OCI-M2 (cell line): ENCODE measurements around the gene DMTF1.

Experiments used
- DNase-seq: peaks from one replicate; lab custom pipeline; 2025; ENCODE audit not compliant: unreplicated experiment; lab: John Stamatoyannopoulos, UW

DMTF1 gene

DNA sequence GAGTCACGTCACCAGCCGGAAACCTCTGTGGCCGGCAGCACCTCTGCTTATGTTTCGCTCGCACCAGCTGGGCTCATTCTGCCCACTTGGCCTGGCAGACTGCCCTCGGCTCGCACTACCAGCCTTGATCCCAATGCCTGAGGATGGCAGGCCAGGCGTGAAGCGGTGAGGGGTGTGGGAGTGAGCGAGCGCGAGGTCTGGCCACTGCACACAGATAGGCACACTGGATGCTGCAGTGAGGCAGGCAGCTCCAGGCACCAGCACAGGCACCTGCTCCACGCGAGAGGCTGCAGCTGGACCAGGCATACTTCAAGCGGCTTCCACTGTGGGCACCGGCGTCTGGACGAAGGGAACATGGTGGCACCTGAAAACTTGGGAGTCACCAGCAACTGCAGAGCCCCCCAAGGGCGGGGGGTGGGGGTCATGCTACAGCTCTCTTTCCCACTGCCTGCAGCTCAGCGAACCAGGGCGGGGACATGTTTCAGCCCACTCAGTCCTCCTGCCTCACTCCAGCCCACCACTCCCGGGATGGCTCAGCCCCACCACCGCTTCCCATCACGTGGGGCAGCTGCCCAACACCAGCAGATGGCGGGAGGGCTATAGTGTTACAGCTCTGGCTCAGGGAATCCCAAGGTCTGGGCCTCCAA, 5.4 kb upstream of the DMTF1 start:
- no peak for DNase-seq

DNA sequence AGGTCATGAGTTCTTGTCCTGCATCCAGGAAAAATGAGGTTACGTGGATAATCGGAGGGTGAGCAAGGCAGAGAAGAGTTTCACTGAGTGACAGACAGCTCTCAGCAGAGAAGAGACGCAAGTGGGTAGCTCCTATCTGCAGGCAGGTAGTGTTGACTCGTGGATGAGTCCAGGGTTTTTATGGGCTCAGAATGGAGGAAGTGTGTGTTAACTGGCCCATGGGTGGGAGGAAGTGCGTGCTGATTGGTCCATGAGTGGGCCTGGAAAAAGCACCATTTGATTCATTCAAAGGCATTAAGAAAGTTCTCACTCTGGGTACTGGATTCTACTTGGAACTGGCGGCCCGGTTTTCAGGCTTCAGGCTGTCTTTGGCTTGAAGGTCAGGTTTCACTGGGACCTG, 4.8 kb upstream of the DMTF1 start:
- no peak for DNase-seq

DNA sequence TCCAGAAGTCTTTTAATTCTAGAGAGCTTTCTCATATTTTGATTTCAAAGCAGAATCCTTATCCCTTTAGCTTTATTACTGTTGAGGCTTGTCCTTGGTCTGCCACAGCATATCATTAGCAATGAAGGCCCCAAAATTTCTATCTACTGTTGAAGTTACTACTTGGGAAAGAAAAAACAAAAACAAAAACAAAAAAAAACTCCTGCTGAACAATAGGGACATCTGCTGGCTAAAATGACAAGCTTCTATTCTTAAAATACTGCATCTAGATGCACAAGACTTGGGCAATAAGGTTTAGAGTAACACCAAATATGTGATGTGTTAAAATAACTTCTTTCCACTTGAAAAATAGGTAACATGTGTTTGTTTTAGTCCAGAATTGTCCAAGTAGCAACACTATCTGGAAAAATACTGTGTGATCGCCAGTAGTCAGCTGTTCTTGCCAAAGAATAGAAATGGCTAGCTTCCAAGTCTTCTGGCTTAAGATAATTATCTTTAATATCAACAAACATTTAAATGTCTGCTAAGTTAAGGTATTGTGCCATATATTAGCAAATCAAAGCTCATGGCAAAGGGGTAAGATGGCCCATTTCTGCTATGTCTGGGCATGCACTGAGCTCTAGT, 3.8 kb upstream of the DMTF1 start:
- no peak for DNase-seq

DNA sequence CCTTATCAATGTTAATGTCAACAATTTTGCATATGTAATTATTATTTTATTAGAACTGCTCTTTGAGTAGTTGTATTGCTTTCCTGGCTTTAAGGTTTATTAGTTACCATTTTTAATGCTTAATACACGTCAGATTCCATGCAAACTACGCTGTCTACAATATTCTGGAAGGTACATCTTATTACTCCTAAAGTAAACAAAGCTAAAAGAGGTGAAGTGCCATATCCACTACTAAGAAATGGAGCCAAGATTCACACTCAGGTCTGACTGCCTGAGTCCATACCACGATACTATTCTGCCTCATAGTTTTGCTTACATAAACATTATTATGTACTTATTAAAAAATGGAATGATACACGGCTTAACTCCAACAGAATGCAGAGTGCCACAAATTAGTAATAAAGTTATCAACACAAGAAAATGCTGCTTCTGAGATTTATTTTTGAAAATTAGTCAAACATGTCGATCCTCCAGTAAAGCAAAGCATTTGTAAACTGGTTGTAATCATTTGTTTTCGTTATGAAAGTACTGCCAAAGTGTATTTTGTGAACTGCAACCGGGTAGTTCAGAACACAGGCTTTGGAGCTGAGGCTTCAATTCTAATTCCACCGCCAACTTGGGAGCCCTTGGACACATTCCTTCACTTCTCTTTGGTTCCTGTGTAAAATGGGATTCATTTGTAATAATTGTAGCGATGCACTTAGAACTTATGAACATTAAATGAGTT, 1.1 kb upstream of the DMTF1 start:
- no peak for DNase-seq

GRCh38 chr7:87151729-87152111, 533 bp upstream of the DMTF1 start:
- DNase-seq = no peak

- no peak for DNase-seq
Observed at GRCh38 chr7:87152897-87153641, 816 bp downstream of the DMTF1 start.

DNA sequence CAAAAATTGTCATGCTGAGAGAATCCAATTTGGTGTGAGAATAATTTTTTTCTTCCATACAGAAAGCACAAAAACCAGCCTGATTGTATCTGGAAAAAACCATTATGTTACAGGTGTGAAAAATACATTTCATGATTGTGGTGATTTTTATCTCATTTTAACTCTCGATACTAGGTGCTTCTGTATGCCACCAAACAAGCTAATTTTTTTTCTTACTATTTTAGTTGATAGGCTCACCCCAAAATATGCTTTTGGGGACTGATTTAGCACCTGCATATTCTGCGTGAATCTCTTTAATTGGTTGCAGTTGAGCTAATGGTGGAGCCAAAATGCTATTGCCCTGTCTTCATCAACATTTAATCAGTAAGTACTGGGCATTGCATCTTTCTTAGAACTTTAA, 1.9 kb downstream of the DMTF1 start:
- no peak for DNase-seq

DNA sequence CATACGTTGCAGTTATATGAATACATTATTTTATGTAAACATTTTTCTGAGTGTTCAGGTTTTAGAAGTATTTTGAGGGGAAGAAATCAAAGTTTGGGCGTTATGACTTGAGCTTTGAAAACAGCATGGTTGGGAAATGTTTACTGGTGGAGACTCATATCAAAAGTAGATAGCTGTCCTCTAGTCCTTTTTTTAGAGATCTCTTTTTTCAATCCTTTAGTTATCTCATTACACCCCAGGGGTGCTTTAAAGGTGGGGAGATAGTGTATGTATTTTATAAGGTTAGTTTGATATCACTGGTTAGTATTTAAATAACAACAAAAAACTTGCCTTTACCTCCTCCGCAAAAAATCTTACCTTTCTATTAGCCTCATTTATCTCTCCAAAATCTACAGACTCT, 2.3 kb downstream of the DMTF1 start:
- no peak for DNase-seq

DNA sequence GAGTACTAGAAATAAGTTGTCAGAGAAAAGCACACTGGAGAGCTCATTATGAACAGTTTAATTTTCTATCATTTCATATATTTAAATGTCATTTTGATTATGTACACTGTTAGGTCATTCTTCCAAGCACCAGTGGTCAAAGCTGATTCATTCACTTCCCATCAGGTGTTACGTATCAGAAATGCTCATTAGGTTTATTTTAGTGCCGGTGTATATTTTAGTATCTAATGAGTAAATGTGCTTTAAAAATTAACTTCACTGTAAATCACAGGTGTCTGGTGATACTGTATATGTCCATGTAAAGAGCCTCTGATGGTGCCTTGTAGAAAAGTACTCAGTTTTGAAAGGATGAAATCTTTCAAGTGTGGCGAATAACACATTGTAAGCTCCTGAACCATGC, 3.5 kb downstream of the DMTF1 start:
- no peak for DNase-seq

- no peak for DNase-seq
Observed at GRCh38 chr7:87156709-87157108, 4.5 kb downstream of the DMTF1 start.

GRCh38 chr7:87159538-87159937, 7.3 kb downstream of the DMTF1 start:
- no peak for DNase-seq

DNA sequence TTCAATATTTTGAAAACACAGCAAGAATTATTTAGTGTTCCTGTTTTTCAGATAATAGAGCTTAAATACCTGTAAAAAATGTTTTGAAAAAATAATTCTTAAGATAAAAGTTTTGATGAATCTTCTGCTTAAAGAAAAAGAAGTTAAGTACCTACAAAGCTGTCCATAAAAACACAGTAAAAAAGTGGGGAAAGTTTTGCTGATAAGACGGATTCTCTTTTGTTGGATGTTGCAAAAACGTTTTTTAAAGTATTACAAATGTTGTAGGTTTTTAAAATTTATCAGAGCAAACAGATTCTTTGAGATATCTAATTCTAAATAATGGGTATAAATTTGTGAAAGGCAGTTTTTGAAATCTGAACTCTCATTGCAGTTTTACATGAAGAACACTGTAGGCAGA, 12.2 kb downstream of the DMTF1 start:
- DNase-seq = no peak

GRCh38 chr7:87170828-87171227, 18.6 kb downstream of the DMTF1 start:
- no peak for DNase-seq

- no peak for DNase-seq
Observed at GRCh38 chr7:87171282-87171934, 19.2 kb downstream of the DMTF1 start.

DNA sequence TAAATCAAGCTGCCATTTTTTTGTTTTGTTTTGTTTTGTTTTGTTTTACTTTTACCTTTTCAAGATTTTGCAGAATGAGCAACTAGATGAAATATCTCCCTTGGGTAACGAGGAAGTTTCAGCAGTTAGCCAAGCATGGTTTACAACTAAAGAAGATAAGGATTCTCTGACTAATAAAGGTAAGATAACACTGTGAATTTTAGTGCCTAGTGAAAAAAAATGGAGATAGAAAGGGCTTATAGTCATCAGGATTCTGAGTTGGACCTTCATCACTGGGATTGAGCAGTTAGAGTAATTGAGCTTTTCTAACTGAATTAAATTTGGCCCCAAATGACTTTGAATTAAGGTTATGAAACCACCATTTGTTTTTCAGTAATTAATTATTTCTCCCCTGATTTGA, 21.2 kb downstream of the DMTF1 start:
- DNase-seq = no peak

DNA sequence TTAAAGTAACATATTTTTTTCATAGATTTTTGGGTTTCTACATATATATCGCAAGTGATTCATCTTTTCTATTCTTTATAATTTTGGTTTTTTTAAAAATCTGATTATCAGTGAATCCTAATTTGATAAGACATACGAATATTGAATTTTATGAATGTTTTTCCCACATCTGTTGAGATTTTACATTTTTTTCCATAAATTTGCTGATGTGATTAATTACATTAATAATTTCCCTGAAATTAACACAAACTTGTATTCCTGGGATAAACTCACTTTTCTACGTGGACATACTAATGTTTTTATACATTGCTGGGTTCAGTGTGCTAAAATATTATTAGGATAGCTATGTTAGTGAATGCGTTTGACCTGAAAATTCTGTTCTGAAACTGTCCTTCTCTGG, 26.1 kb downstream of the DMTF1 start:
- DNase-seq = no peak

GRCh38 chr7:87179180-87179579, 26.9 kb downstream of the DMTF1 start:
- DNase-seq = no peak

- DNase-seq = no peak
Observed at GRCh38 chr7:87187120-87187519, 34.9 kb downstream of the DMTF1 start.

DNA sequence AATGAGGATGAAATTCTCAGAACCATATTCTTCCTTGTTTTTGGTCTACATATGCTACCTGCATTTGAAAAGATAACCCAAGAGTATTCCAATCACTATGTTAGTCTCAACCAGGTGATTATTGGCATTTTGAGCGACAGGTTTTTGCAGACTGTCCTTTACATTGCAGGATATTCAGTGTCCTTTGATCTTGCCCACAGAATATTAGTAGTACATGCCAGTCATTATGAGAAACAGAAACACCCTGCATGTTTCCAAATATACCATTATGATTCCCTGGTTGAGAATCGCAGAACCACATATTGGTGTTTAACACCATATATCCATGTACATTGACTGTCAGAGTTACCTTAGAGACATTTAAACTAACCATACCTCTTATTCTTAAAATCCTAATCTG, 36.7 kb downstream of the DMTF1 start:
- DNase-seq = no peak

GRCh38 chr7:87190783-87191182, 38.5 kb downstream of the DMTF1 start:
- DNase-seq = no peak

DNA sequence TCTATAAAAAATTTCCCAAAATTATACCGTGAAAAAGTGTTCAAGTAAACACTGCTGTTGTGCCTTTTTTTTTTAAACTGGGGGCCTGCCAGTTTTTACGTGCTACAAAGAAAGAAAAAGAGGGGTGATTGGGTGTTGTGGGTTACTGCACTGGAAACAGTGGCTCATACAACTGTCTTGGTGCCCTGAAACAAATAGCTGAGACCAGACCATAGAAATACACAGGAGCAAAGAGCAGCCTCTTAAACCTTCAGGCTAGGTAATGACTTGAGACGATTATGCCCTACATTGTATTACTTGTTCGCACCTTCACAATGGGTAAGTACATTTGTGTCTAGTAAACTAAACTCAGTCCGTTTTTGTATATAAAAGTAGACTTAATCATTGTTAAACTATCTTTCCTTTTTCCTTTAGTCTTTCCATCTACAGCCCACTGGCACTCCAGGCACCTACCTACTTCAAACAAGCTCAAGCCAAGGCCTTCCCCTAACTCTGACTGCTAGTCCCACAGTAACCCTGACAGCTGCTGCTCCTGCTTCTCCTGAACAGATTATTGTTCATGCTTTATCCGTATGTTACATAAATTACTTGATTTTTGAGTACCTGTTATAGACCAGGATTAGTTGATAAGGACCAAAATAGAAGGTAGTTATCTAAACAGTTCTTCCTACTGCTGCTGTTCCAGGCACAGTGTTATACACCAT, 40.7 kb downstream of the DMTF1 start:
- no peak for DNase-seq
